ES-I3 (cell line): ENCODE data around the gene NUP93.
"Not testable (repeated sequence)": the region's sequence is repeated elsewhere in the genome, so short reads cannot be mapped to it uniquely, and the experiment has no call there.

Experiments used
- H3K36me3 ChIP-seq: 2 replicates; pipeline ENCODE4 v1.6.1; 2013; ENCODE audit warnings: mild to moderate bottlenecking, low read length, control low read depth, moderate library complexity; ENCODE audit not compliant: insufficient read depth
- H3K4me1 ChIP-seq: 2 replicates; pipeline ENCODE4 v1.6.1; 2013; ENCODE audit warnings: mild to moderate bottlenecking, control low read depth, low read length; ENCODE audit not compliant: insufficient read depth
- H3K9ac ChIP-seq: 2 replicates; pipeline ENCODE4 v1.6.1; 2013; ENCODE audit warnings: low read depth, mild to moderate bottlenecking, low read length, moderate library complexity
- H3K9me3 ChIP-seq: 2 replicates; pipeline ENCODE4 v1.6.1; 2013; ENCODE audit warnings: mild to moderate bottlenecking, low read length, moderate library complexity; ENCODE audit not compliant: control insufficient read depth, insufficient read depth

The NUP93 gene

GRCh38 chr16:56870276-56870888, 140.5 kb downstream of the NUP93 start:
- Histone ChIP-seq H3K36me3 (no peaks in the 10 kb centered on the region), H3K4me1 (no peaks in the 10 kb centered on the region), H3K9me3 (no peaks in the 10 kb centered on the region), H3K9ac (no peak overlapping the region)

- H3K36me3 ChIP-seq, result no peaks in the 10 kb centered on the region
- H3K4me1 ChIP-seq, result no peaks in the 10 kb centered on the region
- H3K9ac ChIP-seq, result no peak overlapping the region
These were observed 141.3 kb downstream of the NUP93 start for GRCh38 chr16:56871172-56871593.

GRCh38 chr16:56872863-56873391, 143.0 kb downstream of the NUP93 start:
- Histone ChIP-seq H3K9ac (no peak overlapping the region), H3K9me3 (no peaks in the 10 kb centered on the region), H3K4me1 (no peaks in the 10 kb centered on the region), H3K36me3 (no peaks in the 10 kb centered on the region)

More at GRCh38 chr16:56871172-56871593, 141.3 kb downstream of the NUP93 start:
- no peaks in the 10 kb centered on the region for H3K9me3 ChIP-seq

GRCh38 chr16:56874800-56875199, 144.9 kb downstream of the NUP93 start:
- Histone ChIP-seq H3K9me3 (no peaks in the 10 kb centered on the region), H3K36me3 (no peaks in the 10 kb centered on the region), H3K9ac (no peak overlapping the region), H3K4me1 (no peaks in the 10 kb centered on the region)

- H3K9ac ChIP-seq, result no peak overlapping the region
- H3K9me3 ChIP-seq, result no peaks in the 10 kb centered on the region
- H3K36me3 ChIP-seq, result no peaks in the 10 kb centered on the region
- no peaks in the 10 kb centered on the region for H3K4me1 ChIP-seq
These were observed 146.1 kb downstream of the NUP93 start for GRCh38 chr16:56876048-56876447.

GRCh38 chr16:56877486-56878182, 147.7 kb downstream of the NUP93 start:
- Histone ChIP-seq H3K9ac (no peak overlapping the region), H3K4me1 (no peaks in the 10 kb centered on the region), H3K9me3 (no peaks in the 10 kb centered on the region), H3K36me3 (no peaks in the 10 kb centered on the region)

- Histone ChIP-seq H3K4me1 (no peaks in the 10 kb centered on the region), H3K36me3 (no peaks in the 10 kb centered on the region), H3K9me3 (no peaks in the 10 kb centered on the region), H3K9ac (no peak overlapping the region)
These were observed 148.4 kb downstream of the NUP93 start for GRCh38 chr16:56878282-56878854.

- Histone ChIP-seq H3K4me1 (no peaks in the 10 kb centered on the region), H3K9ac (no peak overlapping the region), H3K36me3 (no peaks in the 10 kb centered on the region), H3K9me3 (no peaks in the 10 kb centered on the region)
These were observed 149.3 kb downstream of the NUP93 start for GRCh38 chr16:56879276-56879675.

GRCh38 chr16:56880176-56880575, 150.2 kb downstream of the NUP93 start:
- no peak overlapping the region for H3K9ac ChIP-seq
- H3K36me3 ChIP-seq, result no peaks in the 10 kb centered on the region
- no peaks in the 10 kb centered on the region for H3K4me1 ChIP-seq
- no peaks in the 10 kb centered on the region for H3K9me3 ChIP-seq

- no peaks in the 10 kb centered on the region for H3K36me3 ChIP-seq
- no peaks in the 10 kb centered on the region for H3K4me1 ChIP-seq
- H3K9ac ChIP-seq, result no peak overlapping the region
- peaks cover 5% of the 10 kb centered on the region; the same call in 1 of the 2 replicates for H3K9me3 ChIP-seq
These were observed 150.8 kb downstream of the NUP93 start for GRCh38 chr16:56880685-56881084.

- Histone ChIP-seq H3K9ac (no peak overlapping the region), H3K9me3 (peaks cover 9% of the 10 kb centered on the region), H3K4me1 (no peaks in the 10 kb centered on the region), H3K36me3 (no peaks in the 10 kb centered on the region)
These were observed 152.3 kb downstream of the NUP93 start for GRCh38 chr16:56882077-56882800.

GRCh38 chr16:56883586-56883985, 153.7 kb downstream of the NUP93 start:
- peaks cover 9% of the 10 kb centered on the region for H3K9me3 ChIP-seq
- H3K9ac ChIP-seq, result no peak overlapping the region
- no peaks in the 10 kb centered on the region for H3K4me1 ChIP-seq
- no peaks in the 10 kb centered on the region for H3K36me3 ChIP-seq

- no peaks in the 10 kb centered on the region for H3K36me3 ChIP-seq
- peaks cover 9% of the 10 kb centered on the region for H3K9me3 ChIP-seq
- H3K4me1 ChIP-seq, result no peaks in the 10 kb centered on the region
- H3K9ac ChIP-seq, result no peak overlapping the region
These were observed 154.2 kb downstream of the NUP93 start for GRCh38 chr16:56884026-56884582.

- H3K36me3 ChIP-seq, H3K9ac ChIP-seq, H3K9me3 ChIP-seq, H3K4me1 ChIP-seq: not testable (repeated sequence)
These were observed 155.0 kb downstream of the NUP93 start for GRCh38 chr16:56884929-56885328.
